ENCODE results near the gene CA10. TPM values are rescaled to one million over a fixed set of nuclear protein-coding genes. Genes with fewer than 3 reads are reported as not detected.

CA10 gene
- total RNA-seq, 2 experiments from 2014 or later = not detected

- H3K4me3 Mint-ChIP-seq = no peak overlapping the region
- CTCF ChIA-PET = no interaction called here
Observed at GRCh38 chr17:51846566-51846965, 311.9 kb downstream of the CA10 start.

GRCh38 chr17:51845776-51846175, 312.7 kb downstream of the CA10 start:
- no peak for TF ChIP-seq CTCF (IDR thresholded peaks at IDR 0.05)
- no peaks in the 10 kb centered on the region for H3K36me3 ChIP-seq (ENCODE audit: insufficient read depth, low read length)

More at GRCh38 chr17:51846566-51846965, 311.9 kb downstream of the CA10 start:
- H3K36me3 Mint-ChIP-seq (ENCODE audit: low read depth) = no peaks in the 10 kb centered on the region
- Histone ChIP-seq H3K36me3 (ENCODE audit: insufficient read depth, low read length) (no peaks in the 10 kb centered on the region), H3K27ac (ENCODE audit: low read depth in 1 of 2, low read length in 2 of 2) (no peak overlapping the region), H3K27me3 (ENCODE audit: control insufficient read depth in 1 of 2, insufficient read depth in 2 of 2, low read length in 2 of 2) (peaks cover 2 to 6% of the 10 kb centered on the region in 2 experiments), H3K4me1 (ENCODE audit: insufficient read depth, low read length) (no peaks in the 10 kb centered on the region), H3K4me3 (ENCODE audit: low read length) (no peak overlapping the region), H3K9me3 (ENCODE audit: control insufficient read depth in 1 of 2, insufficient read depth in 1 of 2, low read length in 2 of 2) (no peaks in the 10 kb centered on the region)
- no peak for TF ChIP-seq CTCF (IDR thresholded peaks at IDR 0.05)
- no peaks in the 10 kb centered on the region for H3K4me1 Mint-ChIP-seq (ENCODE audit: low read depth)
- no peaks in the 10 kb centered on the region for H3K9me3 Mint-ChIP-seq
- ATAC-seq (ENCODE audit: poor library complexity) = no peak
- DNase-seq = no peak
- peaks cover 8% of the 10 kb centered on the region for H3K27me3 Mint-ChIP-seq
- no peak overlapping the region for H3K27ac Mint-ChIP-seq
- POLR2A ChIA-PET = no interaction called here
- intact Hi-C loops (cut with DNase I, micrococcal nuclease) = no loop called here

GRCh38 chr17:51842763-51843162, 315.8 kb downstream of the CA10 start:
- intact Hi-C loops (cut with DNase I, micrococcal nuclease) = no loop called here
- Mint-ChIP-seq H3K27me3 (peaks cover 9% of the 10 kb centered on the region), H3K27ac (no peak overlapping the region), H3K4me1 (ENCODE audit: low read depth) (no peaks in the 10 kb centered on the region), H3K36me3 (ENCODE audit: low read depth) (no peaks in the 10 kb centered on the region), H3K9me3 (no peaks in the 10 kb centered on the region), H3K4me3 (no peak overlapping the region)
- Histone ChIP-seq H3K27ac (ENCODE audit: low read depth in 1 of 2, low read length in 2 of 2) (no peak overlapping the region), H3K4me3 (ENCODE audit: low read length) (no peak overlapping the region), H3K4me1 (ENCODE audit: insufficient read depth, low read length) (no peaks in the 10 kb centered on the region), H3K36me3 (ENCODE audit: insufficient read depth, low read length) (no peaks in the 10 kb centered on the region), H3K9me3 (ENCODE audit: control insufficient read depth in 1 of 2, insufficient read depth in 1 of 2, low read length in 2 of 2) (no peaks in the 10 kb centered on the region), H3K27me3 (ENCODE audit: control insufficient read depth in 1 of 2, insufficient read depth in 2 of 2, low read length in 2 of 2) (no peaks in the 10 kb centered on the region)
- DNase-seq = no peak
- ChIA-PET CTCF (no interaction called here), POLR2A (no interaction called here)
- no peak for ATAC-seq (ENCODE audit: poor library complexity)
- no peak for TF ChIP-seq CTCF (IDR thresholded peaks at IDR 0.05)

More at GRCh38 chr17:51845776-51846175, 312.7 kb downstream of the CA10 start:
- Mint-ChIP-seq H3K36me3 (ENCODE audit: low read depth) (no peaks in the 10 kb centered on the region), H3K27ac (no peak overlapping the region), H3K4me3 (no peak overlapping the region), H3K9me3 (no peaks in the 10 kb centered on the region), H3K4me1 (ENCODE audit: low read depth) (no peaks in the 10 kb centered on the region), H3K27me3 (peaks cover 6% of the 10 kb centered on the region)
- Histone ChIP-seq H3K27ac (ENCODE audit: low read depth in 1 of 2, low read length in 2 of 2) (no peak overlapping the region), H3K4me1 (ENCODE audit: insufficient read depth, low read length) (no peaks in the 10 kb centered on the region), H3K9me3 (ENCODE audit: control insufficient read depth in 1 of 2, insufficient read depth in 1 of 2, low read length in 2 of 2) (no peaks in the 10 kb centered on the region), H3K27me3 (ENCODE audit: control insufficient read depth in 1 of 2, insufficient read depth in 2 of 2, low read length in 2 of 2) (peaks cover 2 to 6% of the 10 kb centered on the region in 2 experiments), H3K4me3 (ENCODE audit: low read length) (no peak overlapping the region)
- ATAC-seq (ENCODE audit: poor library complexity) (no peak), DNase-seq (no peak)
- intact Hi-C loops (cut with DNase I, micrococcal nuclease) = no loop called here
- ChIA-PET CTCF (no interaction called here), POLR2A (no interaction called here)
